HG03066 (cell line): ENCODE measurements around the gene GFRA4.

ENCODE experiments used
- ATAC-seq: cut with Tn5 transposase; IDR thresholded peaks from one replicate; pipeline ENCODE4 v1.9.1; 2021; ENCODE audit warnings: low read depth; ENCODE audit not compliant: unreplicated experiment

The GFRA4 gene

GRCh38 chr20:3674995-3675900, 12.0 kb upstream of the GFRA4 start:
- ATAC-seq = no peak

- no peak for ATAC-seq
Observed at GRCh38 chr20:3674447-3674846, 11.2 kb upstream of the GFRA4 start.

- ATAC-seq = no peak
Observed at GRCh38 chr20:3673221-3674070, 10.2 kb upstream of the GFRA4 start.

- ATAC-seq = no peak
Observed at GRCh38 chr20:3672547-3673171, 9.5 kb upstream of the GFRA4 start.

- no peak for ATAC-seq
Observed at GRCh38 chr20:3671986-3672546, 8.9 kb upstream of the GFRA4 start.

GRCh38 chr20:3670945-3671344, 7.7 kb upstream of the GFRA4 start:
- no peak for ATAC-seq

- ATAC-seq = no peak
Observed at GRCh38 chr20:3670511-3670910, 7.3 kb upstream of the GFRA4 start.

- ATAC-seq = no peak
Observed at GRCh38 chr20:3669710-3670367, 6.6 kb upstream of the GFRA4 start.

- ATAC-seq = no peak
Observed at GRCh38 chr20:3667434-3668037, 4.3 kb upstream of the GFRA4 start.

GRCh38 chr20:3663858-3664257, 659 bp upstream of the GFRA4 start:
- ATAC-seq = no peak

- ATAC-seq = no peak
Observed at GRCh38 chr20:3661814-3662665, 1.2 kb downstream of the GFRA4 start.

- ATAC-seq = no peak
Observed at GRCh38 chr20:3661060-3661813, 2.0 kb downstream of the GFRA4 start.

- ATAC-seq = no peak
Observed at GRCh38 chr20:3660262-3661059, 2.7 kb downstream of the GFRA4 start.

- ATAC-seq = no peak
Observed at GRCh38 chr20:3659492-3660261, 3.5 kb downstream of the GFRA4 start.

- peak; percentile 87 for ATAC-seq
Observed at GRCh38 chr20:3658716-3659491, 4.3 kb downstream of the GFRA4 start.
